CD4-positive, alpha-beta T cell treated with Interleukin-4 for 1 hour (primary cell): ENCODE data around the gene POLN.
A peak's percentile ranks its signal among the peaks of the same experiment; 100 is the strongest.
"Not testable (repeated sequence)": the region's sequence is repeated elsewhere in the genome, so short reads cannot be mapped to it uniquely, and the experiment has no call there.

Experiments used
- DNase-seq, 2 donors: peaks; one replicate each; pipeline ENCODE4 v3.0.0-alpha.2; 2020 to 2022

POLN gene

DNA sequence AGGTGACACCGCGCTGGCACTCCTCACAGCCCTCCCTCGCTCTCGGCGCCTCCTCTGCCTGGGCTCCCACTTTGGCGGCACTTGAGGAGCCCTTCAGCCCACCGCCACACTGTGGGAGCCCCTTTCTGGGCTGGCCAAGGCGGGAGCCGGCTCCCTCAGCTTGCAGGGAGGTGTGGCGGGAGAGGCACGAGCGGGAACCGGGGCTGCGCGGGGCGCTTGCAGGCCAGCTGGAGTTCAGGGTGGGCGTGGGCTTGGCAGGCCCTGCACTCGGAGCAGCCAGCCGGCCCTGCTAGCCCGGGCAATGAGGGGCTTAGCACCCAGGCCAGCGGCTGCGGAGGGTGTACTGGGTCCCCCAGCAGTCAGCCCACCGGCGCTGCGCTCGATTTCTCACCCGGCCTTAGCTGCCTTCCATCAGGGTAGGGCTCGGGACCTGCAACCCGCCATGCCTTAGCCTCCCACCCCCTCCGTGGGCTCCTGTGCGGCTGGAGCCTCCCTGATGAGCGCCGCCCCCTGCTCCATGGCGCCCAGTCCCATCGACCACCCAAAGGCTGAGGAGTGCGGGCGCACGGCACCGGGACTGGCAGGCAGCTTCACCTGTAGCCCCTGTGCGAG is 80.7 kb downstream of the POLN start:
- DNase-seq: not testable (repeated sequence)

DNA sequence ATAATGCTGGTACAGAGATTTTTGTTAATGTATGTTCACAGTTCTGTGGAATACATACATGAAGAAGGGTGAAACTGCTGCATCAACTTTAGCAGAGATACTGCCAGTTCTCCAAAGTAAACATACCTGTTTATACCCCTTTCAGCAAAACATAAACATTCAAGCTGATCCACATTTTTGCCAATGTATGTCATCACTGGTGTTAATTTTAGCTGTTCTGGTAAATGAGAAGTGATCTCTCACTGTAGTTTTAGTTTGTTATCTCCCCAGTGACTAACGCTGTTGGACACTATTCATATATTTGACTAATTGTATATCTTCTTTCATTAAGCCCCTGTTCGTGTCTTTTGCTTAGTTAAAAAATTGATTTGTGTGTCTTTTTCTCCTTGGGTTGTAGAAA is 82.0 kb downstream of the POLN start:
- DNase-seq: no peak

DNA sequence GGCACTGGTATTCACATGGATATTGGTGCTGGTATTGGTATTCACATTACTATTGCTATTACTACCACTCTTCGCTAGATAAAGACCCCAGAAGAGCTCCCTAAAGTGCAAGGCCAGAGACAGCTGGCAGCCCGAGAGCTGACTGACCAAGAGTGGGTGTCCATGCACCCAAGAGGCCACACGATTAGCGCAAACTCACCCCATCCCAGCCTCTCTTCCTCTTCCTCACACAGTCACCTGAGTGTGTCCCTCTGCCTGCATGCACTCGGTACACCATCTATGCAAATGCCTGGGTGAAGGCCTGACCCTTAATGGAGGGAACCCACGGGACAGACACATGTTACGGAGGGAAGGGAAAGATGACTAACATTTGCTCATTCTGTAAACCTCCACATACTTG is 86.7 kb downstream of the POLN start:
- no peak for DNase-seq

DNA sequence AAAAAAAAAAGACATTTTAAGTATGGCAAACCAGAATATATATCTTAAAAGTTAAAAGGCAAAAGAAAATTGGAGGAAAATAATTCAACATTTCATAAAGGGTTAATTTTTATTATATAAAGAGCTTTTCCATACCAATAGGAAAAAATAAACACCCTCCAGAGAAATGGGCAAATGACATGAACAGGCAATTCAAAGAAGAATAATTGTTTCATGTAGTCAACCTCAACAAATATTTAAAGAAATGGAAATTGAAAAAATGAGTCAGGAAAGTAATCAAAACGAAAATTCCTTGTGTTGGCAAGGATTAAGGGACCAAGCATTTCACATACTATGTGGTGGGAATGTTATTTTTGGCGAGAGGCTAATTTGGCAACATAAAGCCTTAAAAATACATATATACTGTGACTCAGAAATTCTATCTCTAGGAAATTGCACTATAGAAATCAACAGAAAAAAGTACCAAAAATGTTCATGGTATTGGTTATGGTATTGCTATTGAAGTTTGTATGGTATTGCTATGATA is 87.6 kb downstream of the POLN start:
- DNase-seq: no peak

DNA sequence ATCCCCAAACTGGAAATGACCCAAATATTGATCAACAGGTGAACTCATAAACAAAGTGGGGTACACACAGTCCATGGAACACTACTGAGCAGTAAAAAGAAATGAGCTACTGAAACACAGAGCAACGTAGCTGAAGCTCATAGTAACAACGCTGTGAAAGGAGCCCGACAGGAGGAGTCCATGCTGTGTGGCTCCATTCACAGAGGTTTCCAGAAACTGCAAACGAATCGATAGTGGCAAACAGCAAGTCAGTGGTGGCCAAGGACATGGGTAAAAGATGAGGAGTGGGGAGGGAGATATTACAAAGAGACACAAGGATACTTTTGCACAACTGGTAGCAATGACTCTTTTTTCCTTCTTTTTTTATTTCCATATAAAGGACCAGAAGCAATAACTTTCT is 90.4 kb downstream of the POLN start:
- DNase-seq: no peak

DNA sequence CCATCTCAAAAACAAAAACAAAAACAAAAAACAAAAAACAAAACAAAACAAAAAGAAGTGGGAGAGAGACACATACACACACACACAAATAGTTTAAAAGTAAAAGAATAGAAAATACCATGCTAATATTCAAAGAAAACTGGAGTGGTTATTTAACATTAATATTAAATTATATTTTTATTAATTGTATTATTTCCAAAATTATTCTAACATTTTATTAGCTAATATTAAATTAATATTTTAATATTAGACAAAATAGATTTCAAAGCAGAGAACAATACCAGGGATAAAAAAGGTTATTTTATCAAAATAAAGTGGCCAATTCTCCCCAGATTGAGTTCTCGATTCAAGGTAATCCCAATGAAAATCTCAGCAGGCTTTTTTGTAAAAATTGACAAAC is 91.8 kb downstream of the POLN start:
- no peak for DNase-seq

DNA sequence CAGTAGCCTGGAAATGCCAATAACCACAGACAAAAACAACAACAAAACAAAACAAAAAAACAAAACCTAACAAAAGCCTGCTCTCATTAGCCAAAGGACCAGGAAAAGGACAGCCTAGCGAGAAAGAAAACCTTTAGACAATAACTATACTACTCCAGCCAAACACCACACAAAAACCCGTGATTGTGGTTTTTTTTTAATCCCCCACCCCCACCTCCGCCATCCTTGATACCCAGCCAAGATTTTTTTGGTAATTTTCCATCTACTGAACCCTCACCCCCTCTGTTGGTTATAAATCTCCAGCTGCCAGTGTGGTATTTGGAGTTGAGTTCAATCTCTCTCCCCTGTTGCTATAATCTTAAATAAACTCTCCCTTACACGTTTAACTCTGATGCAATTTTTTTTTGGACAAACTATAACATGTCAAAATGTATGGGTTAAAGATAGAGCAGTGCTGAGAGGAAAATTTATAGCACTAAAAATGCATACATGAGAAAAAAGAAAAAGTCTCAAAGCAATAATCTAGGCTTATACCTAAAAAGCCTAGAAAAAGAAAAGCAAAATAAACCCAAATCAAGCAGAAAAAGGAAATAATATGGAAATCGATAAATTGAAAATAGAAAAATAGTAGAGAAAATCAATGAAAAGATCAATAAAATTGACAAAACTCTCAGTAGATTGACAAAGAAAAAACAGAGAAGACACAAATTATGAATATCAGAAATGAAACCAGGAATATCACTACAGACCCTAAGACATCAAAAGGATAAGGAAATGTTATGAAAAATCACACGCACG is 99.1 kb downstream of the POLN start:
- no peak for DNase-seq

DNA sequence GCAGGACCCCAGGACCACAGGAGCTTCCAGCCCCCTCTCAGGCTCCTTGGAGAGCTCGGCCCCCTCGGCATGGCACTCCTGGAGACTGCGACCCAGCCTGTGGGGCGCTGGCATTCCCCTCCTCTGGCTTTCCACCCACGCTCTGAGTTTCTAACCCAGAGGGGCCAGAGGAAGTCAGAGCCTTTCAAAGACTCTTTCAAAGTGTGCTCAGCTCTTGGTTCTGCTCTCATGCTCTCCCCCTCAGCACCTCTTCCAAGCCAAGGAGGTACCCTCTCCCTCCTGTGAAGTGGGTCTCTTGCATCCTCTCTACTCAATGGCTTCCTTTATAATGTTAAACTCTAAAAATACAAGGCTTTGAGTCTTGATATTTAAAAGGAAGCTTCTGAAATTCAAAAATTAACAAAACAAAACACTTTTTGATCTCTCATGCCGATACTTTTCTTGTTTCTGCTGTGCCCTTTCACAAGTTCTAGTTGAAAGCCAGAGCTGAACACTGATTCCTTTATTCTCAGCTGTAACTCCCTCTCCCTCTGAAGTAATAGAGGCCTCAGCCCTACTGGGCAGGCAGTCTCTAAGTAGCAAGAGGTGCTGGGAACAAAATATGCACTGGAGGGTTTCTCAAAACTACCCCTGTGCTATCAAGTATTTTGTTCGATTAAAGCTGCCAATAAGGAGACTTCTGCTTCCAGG is 100.0 kb downstream of the POLN start:
- DNase-seq: no peak

DNA sequence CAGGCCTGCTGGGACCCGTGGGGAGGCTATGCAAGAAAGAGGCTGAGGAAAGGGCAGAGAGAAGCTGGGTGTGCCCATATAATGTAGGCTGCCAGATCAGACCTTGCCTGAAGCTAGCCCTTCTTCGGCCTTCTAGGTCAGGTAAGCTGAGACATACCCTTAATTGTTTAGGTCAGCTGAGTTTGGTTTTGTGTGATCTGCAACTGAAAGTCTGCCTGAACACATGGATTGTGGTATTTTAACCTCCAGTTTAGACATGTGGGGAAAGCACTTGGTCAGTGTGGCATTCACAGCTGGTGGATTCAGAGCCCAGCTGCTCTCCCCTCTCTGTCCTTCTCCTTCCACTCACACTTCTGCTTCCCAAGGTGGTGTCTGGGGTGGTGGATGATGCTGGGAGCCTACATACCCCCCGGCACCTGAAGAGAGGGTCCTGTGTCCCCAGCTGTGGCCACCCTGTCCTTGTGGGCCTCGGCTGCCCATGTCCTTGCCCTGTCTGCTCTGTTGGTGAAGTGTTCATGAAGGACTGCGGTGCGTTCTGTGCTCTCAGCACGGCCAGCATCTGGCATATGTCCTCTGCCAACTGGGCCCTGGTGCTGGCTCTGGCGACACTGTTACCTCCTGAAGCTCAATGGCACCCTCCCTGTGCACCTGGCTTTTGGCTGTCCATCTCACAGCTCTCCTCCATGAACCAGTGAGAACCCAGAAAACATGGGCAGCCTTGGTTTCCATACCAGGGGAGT is 100.7 kb downstream of the POLN start:
- DNase-seq: no peak

DNA sequence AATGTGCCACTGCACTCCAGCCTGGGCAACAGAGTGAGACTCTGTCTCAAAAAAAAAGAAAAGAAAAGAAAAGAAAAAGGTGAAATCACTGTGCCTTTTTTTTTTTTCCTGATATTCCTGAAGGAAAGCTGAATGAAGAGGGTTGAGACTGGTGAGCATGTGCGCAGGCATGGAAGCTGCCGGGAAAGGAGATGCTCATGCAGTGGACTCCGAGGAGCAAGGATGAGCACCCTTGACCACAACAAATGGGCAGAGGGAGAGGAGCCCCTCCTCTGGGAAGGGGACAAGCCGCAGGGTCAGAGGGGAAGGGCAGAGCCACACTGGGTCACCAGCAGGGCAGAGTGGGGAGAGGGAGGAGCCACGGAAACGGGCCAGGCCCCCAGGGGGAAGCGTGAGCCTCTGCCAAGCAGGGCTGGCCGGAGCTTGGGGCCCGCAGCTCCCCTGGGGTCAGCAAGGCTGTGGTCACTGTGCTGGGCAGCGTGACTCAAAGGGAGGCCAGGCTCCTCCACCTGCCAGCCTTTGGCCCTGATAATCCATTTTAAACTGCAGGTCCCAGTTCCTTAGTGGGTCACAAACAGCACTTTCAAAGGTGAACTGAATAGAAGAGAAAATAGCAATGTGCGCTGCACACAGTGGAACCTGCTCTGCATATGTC is 102.9 kb downstream of the POLN start:
- DNase-seq: no peak

DNA sequence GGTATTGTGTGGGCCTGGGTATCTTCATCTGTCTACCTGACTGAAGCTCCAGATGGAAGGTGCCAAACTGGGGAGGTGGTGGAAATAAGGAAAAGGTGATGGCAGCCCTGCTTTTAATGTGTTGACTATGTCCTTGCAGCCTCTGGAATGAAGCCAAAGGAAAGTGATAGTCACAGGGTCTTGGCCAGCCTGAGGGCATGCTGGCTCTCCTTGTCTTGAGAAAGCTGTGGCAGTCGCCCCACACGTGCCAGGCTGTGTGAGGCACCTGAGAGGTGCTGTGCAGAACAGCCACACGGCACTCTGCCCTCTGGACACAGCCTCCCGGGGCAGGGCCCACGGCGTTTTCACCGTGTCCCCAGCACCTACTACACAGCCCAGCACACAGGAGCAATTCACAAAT is 105.2 kb downstream of the POLN start:
- DNase-seq: no peak

DNA sequence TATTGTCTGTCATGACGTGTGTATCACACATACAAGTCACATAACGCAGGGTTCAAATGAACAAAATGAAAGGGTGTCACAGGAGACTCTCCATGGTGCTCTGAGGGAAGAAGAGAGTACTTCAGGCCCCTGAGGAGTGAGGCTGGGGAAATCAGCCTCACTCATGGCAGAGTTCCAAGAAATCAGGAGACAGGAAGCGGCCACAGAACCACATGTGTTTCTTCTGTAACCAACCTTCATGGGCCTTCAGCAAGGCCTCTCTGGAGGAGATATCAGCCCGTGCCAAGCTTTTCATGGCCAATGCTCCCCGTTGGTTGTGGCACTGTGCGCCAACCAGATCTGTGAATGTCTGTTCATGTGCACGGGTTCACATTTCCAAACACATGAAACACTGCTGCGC is 106.8 kb downstream of the POLN start:
- peak; percentile 17 to 22 for DNase-seq

DNA sequence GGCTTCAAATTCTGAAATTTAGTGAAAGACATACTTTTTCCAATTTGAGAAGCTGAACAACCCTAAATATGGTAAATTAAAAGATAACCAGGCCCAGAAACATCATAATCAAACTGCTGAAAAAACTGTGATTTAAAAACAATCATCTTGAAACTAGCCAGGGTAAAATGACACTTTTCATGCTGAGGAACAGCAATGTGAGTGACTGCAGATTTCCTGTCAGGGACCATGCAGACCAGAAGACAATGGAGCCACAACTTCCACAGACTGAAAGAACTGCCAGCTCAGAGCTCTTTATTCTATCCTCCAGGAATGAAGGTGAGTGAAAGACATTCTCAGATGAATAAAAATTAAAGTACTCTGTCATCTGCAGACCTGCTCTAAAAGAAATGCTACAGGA is 109.5 kb downstream of the POLN start:
- DNase-seq: no peak

DNA sequence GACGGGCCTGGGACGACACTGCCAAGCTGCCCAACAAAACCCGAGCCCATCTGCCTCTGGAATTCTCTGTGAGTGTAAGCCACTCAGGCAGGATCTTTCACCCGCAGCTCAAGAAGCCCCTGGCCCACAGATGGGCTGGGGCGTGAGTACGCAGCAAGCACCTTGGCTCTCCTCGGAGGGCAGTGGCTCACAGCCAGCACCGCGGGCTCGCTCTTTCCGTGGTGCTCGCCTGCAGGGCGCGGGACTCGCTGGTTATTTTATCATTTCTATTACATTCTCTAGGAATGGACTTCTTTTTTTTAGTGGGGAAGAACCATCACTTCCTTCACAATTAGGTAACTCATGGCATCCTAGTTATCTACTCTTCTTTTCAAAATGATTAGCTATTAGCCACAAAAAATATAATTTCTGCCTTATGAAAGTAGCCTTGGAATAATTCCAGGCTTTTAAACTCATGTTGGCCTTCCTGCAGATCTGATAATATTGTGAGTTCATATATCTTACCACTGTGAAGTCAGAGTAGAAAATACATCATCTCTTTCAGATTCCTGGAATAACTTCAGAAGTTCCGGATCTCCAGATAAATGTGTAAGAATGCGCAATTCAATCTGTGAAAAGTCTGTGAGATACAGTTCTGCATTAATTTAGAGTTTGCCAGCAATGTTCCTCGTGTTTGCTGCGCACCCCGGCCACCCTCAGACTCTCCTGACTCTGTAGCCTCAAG is 114.2 kb downstream of the POLN start:
- no peak for DNase-seq

DNA sequence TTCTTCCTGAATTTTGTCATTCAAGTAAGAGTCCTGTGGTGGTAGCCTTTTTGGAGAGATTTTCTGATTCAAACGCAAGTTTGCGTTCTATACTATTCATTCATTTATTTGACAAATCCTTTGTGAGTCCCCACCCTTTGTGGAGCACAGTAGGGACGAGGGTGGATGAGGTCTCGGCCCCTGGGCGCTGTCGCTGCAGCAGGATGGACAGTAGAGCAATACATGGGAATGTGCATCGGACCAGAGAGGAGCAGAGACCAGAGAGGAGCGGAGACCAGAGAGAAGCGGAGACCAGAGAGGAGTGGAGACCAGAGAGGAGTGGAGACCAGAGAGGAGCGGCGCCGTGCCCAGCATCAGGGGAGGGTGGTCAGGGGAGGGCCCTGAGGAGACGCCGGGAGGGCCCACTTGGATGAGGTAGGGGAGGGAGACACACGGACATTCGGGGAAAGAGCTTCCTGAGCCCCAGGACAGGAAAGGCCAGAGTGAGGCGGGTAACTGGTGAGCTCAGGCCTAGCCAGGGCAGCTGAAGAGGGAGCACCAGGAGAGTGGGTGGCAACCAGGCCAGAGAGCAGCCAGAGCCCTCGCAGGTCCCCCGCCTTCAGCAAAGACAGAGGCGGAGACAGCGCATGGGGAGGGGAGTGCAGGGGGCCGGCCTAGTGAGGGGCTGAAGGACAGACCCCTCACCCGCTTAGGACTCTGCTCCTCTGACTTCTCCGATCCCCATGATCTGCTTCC is 115.4 kb downstream of the POLN start:
- no peak for DNase-seq

DNA sequence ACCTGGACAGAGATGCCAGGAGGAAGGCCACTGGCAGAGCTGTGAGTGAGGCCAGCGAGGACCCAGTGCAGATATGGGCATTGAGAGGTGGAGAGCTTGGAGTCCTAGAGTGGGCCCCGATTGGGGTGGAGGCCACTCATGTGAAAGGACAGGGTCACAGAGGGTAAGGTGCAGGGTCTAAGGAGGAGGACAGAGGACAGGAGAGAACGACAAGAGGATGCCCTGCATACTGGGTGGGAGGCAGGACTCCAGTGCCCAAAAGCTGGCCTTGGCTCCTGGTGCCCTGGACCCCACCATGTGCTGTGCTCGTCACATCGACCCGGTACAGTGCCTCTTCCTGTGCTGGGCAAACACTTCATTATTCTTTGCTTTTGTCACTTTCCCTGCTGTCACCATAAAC is 116.1 kb downstream of the POLN start:
- DNase-seq: no peak

DNA sequence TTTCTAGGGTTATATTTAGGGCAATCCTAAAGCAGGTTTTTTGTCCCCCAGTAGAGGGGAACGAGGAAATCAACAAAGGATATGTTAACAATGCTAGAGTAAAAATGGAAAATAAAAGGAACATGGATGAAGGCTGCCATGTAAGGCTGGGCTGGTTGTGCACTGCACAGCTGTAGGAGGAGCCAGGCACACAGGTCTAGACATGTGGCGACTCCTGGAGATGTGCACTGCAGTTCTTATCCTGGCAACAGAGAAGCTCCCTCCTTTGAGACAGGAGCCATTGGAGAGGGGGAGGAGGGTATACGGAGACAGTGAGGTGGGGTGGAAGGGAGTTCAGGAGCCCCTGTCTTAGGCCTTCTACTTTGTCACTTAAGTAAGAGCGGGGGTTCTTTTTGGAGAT is 116.9 kb downstream of the POLN start:
- no peak for DNase-seq

DNA sequence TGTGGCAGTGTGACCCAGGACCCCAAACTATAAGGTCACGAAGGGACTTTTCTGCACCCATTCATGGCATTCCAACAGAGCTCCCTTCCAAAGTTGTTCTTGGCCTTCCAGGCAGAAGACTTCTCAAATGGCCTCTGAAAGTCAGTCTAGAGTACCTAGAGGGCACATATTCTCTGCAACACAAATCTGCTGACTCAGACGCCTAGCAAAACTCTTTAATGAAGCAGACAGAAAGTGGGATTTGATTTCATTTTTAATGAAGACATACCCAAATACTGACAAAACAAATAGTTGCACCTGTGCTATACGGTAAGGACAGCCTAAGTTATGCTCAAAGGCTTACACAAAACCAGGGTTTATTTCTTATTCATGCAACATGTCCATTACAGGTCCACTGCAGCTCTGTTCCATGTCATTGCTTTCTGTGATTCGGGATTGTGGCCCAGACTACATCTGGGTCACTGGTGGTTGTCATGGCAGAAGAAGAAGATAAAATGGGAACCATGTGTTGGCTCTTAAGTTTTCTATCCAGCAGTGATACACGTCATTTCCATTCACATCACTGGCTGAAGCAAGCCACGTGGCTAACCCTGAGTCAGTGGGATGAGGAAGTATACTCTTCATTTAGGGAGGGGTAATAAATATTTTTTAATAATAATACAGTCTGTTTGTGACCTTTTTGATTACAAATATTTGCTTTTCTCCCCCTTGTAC is 125.1 kb downstream of the POLN start:
- DNase-seq: no peak

DNA sequence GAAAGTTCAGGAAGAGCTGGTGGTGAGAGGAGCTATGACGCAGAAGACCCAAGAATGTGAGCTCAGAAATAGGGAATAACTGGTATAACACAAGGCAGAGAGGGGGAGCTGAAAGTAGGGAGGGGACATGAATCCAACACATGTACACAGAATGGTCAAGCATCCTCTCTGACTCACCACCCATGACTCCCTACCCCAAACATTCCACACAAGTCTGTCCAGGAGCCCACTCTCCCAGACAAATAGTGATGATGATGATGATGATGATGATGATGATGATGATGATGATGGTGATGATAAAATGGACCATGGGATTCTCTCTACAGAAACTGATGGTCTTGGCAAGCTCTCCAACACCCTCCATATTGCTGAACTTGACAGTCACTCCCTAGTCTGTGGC is 136.4 kb downstream of the POLN start:
- DNase-seq: no peak

DNA sequence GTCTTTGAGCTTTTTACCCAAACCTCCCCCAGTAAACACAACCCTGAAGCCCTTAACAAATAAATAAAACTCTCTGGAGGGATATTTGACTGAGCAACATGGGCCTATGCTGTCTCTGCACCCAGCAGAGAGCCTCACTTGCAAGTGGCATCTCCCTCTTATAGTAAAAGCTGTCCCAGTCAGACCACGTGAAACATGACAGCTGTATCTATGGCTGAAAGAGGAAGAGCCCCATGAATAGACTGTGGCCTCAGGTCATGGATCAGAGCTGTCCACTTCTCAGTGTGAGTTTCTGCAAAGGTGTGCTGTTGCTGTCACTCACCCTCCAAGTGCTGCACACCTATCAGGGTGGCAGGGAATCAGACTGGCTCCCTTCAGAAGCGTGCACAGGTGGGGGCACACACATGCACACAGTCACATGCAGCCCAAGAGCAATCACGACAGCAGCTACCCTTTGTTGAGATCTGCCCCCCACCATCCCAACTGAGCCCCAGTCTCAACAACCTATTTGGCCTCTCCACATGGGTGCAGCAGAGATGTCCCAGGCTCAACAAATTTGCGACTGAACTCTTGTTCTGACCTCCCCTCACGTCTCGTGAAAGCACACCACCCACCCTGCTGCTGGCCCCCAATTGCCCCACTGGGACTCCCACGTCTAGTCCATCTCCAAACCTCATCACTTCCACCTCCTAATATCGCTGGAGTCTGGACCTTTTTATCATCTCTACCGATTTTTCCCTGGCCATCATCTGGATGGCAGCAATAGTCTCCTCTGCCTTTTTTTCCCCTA is 137.2 kb downstream of the POLN start:
- no peak for DNase-seq
